Endothelial cell of umbilical vein (primary cell): ENCODE results near the gene COL16A1. TPM values are rescaled to one million over a fixed set of nuclear protein-coding genes. Genes with fewer than 3 reads are reported as not detected.

Experiments used
- BruUV-seq: library from RNA; stranded (reverse); fragments of 400-500 nt; replicated peaks from 2 replicates; lab custom pipeline; 2021; lab: Mats Ljungman, UMichigan
- CTCF ChIA-PET: fragments of 300-600, 350-600 bp; sonication (Branson Sonifier 250); formaldehyde crosslinking; loops from one replicate; lab custom pipeline; 2021; ENCODE audit warnings: antibody characterized with exemption, inconsistent platforms; lab: Charles Lee
- POLR2A ChIA-PET: fragments of 300-600, 350-600 bp; sonication (Branson Sonifier 250); formaldehyde crosslinking; loops from one replicate; lab custom pipeline; 2021; ENCODE audit warnings: antibody characterized with exemption, inconsistent platforms; lab: Charles Lee
- DNase-seq: peaks from one replicate; pipeline ENCODE4 v3.0.0-alpha.2; 2011; ENCODE audit warnings: low read depth, low spot score
- FAIRE-seq: peaks from 2 replicates; lab custom pipeline; 2011; peaks lifted over from hg19 to GRCh38; lab: Jason Lieb, UNC
- H2AFZ ChIP-seq: 2 replicates; pipeline ENCODE4 v1.6.0; 2012; ENCODE audit warnings: low read depth, low read length, control low read depth, inconsistent platforms
- H3K27ac ChIP-seq: 2 replicates; pipeline ENCODE4 v1.5.1; 2011; ENCODE audit warnings: low read depth, mild to moderate bottlenecking, control low read depth, low read length, moderate library complexity; ENCODE audit not compliant: insufficient read depth
- H3K27me3 ChIP-seq, 2 experiments: 2 replicates each; pipeline versions ENCODE4 v1.6.0 to v1.6.1; 2011; ENCODE audit warnings: low read length in 2 of 2, mixed read lengths in 1 of 2; ENCODE audit not compliant: control insufficient read depth in 2 of 2, insufficient read depth in 2 of 2
- H3K36me3 ChIP-seq, 2 experiments: 2 replicates in 1 of 2; 3 replicates in 1 of 2; pipeline ENCODE4 v1.5.1; 2011; ENCODE audit warnings: low read length in 2 of 2, mild to moderate bottlenecking in 1 of 2, moderate library complexity in 1 of 2; ENCODE audit not compliant: control insufficient read depth in 2 of 2, insufficient read depth in 2 of 2; ENCODE audit errors: extremely low read depth in 1 of 2
- H3K4me1 ChIP-seq: 3 replicates; pipeline ENCODE4 v1.5.1; 2011; ENCODE audit warnings: mild to moderate bottlenecking, low read length; ENCODE audit not compliant: control insufficient read depth, insufficient read depth; ENCODE audit errors: extremely low read depth
- H3K4me2 ChIP-seq: 2 replicates; pipeline ENCODE4 v1.6.1; 2011; ENCODE audit warnings: low read length, control low read depth, mixed read lengths; ENCODE audit not compliant: insufficient read depth
- H3K4me3 ChIP-seq, 3 experiments: fragments of 200-600 bp in 1 of 3; sonication (generic), shearing (Covaris generic) in 1 of 3; replicated peaks in 1 of 3; 2 replicates each; pipeline ENCODE4 v1.5.1; 2011 to 2016; ENCODE audit warnings: control low read depth in 3 of 3, low read length in 3 of 3, mild to moderate bottlenecking in 2 of 3, inconsistent platforms in 1 of 3, low read depth in 1 of 3, moderate library complexity in 1 of 3; ENCODE audit not compliant: insufficient read depth in 1 of 3
- H3K79me2 ChIP-seq: 2 replicates; pipeline ENCODE4 v1.6.0; 2012; ENCODE audit warnings: low read length, inconsistent platforms; ENCODE audit not compliant: control insufficient read depth, insufficient read depth
- H3K9ac ChIP-seq: replicated peaks from 2 replicates; pipeline ENCODE3; 2011; ENCODE audit warnings: low read length, control low read depth; ENCODE audit not compliant: insufficient read depth; ENCODE audit errors: extremely low read depth
- H3K9me1 ChIP-seq: replicated peaks from 3 replicates; pipeline ENCODE4 v1.6.0; 2011; ENCODE audit warnings: mild to moderate bottlenecking, low read length; ENCODE audit not compliant: control insufficient read depth, insufficient read depth; ENCODE audit errors: extremely low read depth
- H3K9me3 ChIP-seq: replicated peaks from 2 replicates; pipeline ENCODE4 v1.5.1; 2012; ENCODE audit warnings: low read length, inconsistent platforms; ENCODE audit not compliant: control insufficient read depth, insufficient read depth
- H4K20me1 ChIP-seq: replicated peaks from 2 replicates; pipeline ENCODE3; 2011; ENCODE audit warnings: mild to moderate bottlenecking, low read length; ENCODE audit not compliant: control insufficient read depth, insufficient read depth; ENCODE audit errors: extremely low read depth
- EZH2 ChIP-seq: IDR thresholded peaks from 2 replicates; pipeline ENCODE4 v1.6.1; 2012; ENCODE audit warnings: borderline replicate concordance, low read depth, mild to moderate bottlenecking, moderate library complexity, low read length, inconsistent platforms; ENCODE audit not compliant: severe bottlenecking
- FOS ChIP-seq: IDR thresholded peaks from 2 replicates; pipeline ENCODE4 v1.6.1; 2011; ENCODE audit warnings: mild to moderate bottlenecking, low read length, moderate library complexity, borderline replicate concordance; ENCODE audit not compliant: insufficient read depth
- GATA2 ChIP-seq: IDR thresholded peaks from 2 replicates; pipeline ENCODE4 v1.7.0; 2011; ENCODE audit warnings: low read depth, mild to moderate bottlenecking, moderate library complexity, mixed read lengths, low read length; ENCODE audit not compliant: insufficient read length, insufficient read depth
- JUN ChIP-seq: IDR thresholded peaks from 2 replicates; pipeline ENCODE4 v1.6.1; 2011; ENCODE audit warnings: borderline replicate concordance, low read depth; ENCODE audit not compliant: insufficient read length, insufficient read depth
- MYC ChIP-seq: IDR thresholded peaks from one replicate; pipeline ENCODE4 v1.6.1; 2011; ENCODE audit warnings: mild to moderate bottlenecking, low read depth, low read length
- POLR2A ChIP-seq: IDR thresholded peaks from 2 replicates; pipeline ENCODE4 v1.6.1; 2012; ENCODE audit warnings: low read depth, mild to moderate bottlenecking, control low read depth, low read length
- POLR2AphosphoS5 ChIP-seq: IDR thresholded peaks from 2 replicates; pipeline ENCODE4 v1.6.1; 2012; ENCODE audit warnings: low read depth, mild to moderate bottlenecking, control low read depth, low read length, moderate library complexity; ENCODE audit not compliant: insufficient read depth
- dilution Hi-C: fragments of 300-500 bp; cut with MboI; formaldehyde crosslinking; loops from one replicate; pipeline ENCODE4 v1.15.0; 2019; ENCODE audit warnings: low sequenced_read_pairs; ENCODE audit not compliant: extremely low pct_ligation_motif_present
- intact Hi-C: fragments of 100-400 bp; cut with micrococcal nuclease; formaldehyde crosslinking; loops from one replicate; pipeline ENCODE4 v1.10.0; 2022
- polyA plus RNA-seq, 4 experiments: library from polyadenylated mRNA; depleted of rRNA in 3 of 4; stranded (reverse) in 3 of 4; unstranded in 1 of 4; fragments of >200 nt; gene quantifications; 2 replicates each; pipeline versions ENCODE4 v1.2.1 to v1.2.3, GENCODE V29; 2011 to 2012; ENCODE audit warnings: missing spikeins in 1 of 4
- total RNA-seq: library from RNA; stranded (reverse); gene quantifications from 2 replicates; pipeline ENCODE4 v1.2.3, GENCODE V29; 2021
- TF ChIP-seq, protein P1 (sequence below): IDR thresholded peaks from 2 replicates; pipeline ENCODE4 v1.6.1; 2011; ENCODE audit not compliant: insufficient read depth, insufficient read length
- TF ChIP-seq, protein P2 (sequence below), 2 donors: IDR thresholded peaks; 1 replicate in 1 of 2; 2 replicates in 1 of 2; pipeline ENCODE4 v1.5.1; 2011; ENCODE audit warnings: low read length in 2 of 2, mild to moderate bottlenecking in 2 of 2, moderate library complexity in 2 of 2, control low read depth in 1 of 2, inconsistent platforms in 1 of 2, low read depth in 1 of 2; ENCODE audit not compliant: insufficient read depth in 1 of 2; ENCODE audit errors: extremely low read depth in 1 of 2

Gene COL16A1
- total and polyA plus RNA-seq, 2 donors (not counting 3 experiments of a cell fraction or from before 2014, with no cell fraction given) = 0.68 to 1.2 TPM

DNA sequence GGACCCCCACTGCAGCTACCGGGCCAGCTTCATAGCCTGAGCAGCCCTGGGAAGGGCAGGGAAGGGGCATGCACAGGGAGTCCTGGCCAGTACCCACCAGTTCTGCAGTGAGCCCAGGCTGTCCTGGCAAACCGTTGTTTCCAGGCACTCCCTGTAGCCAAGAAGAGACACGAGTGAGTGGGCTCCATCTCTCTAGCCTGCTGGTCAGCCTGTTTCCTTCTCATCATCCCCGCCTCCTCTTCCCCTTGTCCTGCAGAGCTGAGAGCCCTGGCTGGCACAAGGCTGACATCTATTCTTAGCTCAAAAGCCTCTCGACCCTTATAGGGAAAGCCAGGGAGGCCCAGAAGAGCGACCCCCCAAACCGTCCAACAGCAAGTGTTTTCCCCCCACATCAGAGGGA is 28.7 kb downstream of the COL16A1 start:
- ChIA-PET CTCF (interaction anchor here (0.6 to 1.6 kb wide), 4 partner anchors 8 to 30 kb away, joined by 3 to 7 read pairs (median 5); no protein-coding TSS in a partner anchor), POLR2A (no interaction called here)
- H3K4me2 ChIP-seq = no peak overlapping the region
- no peak for DNase-seq
- H3K9ac ChIP-seq = no peak overlapping the region
- no peaks in the 10 kb centered on the region for H4K20me1 ChIP-seq
- H3K27me3 ChIP-seq = no peaks in the 10 kb centered on the region
- no peak for TF ChIP-seq POLR2A
- TF ChIP-seq POLR2AphosphoS5 = no peak
- H3K4me3 ChIP-seq = no peak overlapping the region
- BruUV-seq = no TSS peak
- dilution Hi-C loops (no loop called here), intact Hi-C loops (no loop called here)
- H2AFZ ChIP-seq = no peak overlapping the region
- H3K9me1 ChIP-seq = no peaks in the 10 kb centered on the region
- peaks cover 8% of the 10 kb centered on the region for H3K4me1 ChIP-seq
- H3K9me3 ChIP-seq = no peaks in the 10 kb centered on the region
- H3K79me2 ChIP-seq = no peaks in the 10 kb centered on the region
- H3K27ac ChIP-seq = no peak overlapping the region
- no peaks in the 10 kb centered on the region for H3K36me3 ChIP-seq
- FAIRE-seq = no peak

DNA sequence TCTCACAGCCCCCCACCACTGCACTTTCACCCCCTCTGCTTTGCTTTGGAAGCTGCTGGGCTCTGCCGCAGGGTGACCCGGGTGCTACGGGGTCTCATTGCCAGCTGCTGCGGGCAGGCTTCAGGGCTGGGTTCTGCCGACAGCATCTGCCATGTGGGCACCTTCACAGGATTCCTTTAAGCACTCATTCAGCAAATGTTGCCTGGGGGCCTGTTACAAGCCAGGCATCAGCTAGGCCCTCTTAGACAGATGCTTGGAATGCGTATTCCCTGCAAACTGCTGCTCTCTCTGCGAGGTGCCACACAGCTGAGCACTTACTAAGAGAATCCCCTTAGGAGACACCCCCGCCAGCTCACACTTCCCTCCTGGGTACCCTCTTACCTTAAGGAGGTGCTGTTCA is 29.2 kb downstream of the COL16A1 start:
- no peaks in the 10 kb centered on the region for H3K9me1 ChIP-seq
- intact Hi-C loops (no loop called here), dilution Hi-C loops (no loop called here)
- no peak overlapping the region for H3K9ac ChIP-seq
- no peak overlapping the region for H2AFZ ChIP-seq
- TF ChIP-seq MYC (no peak), POLR2A (no peak), FOS (no peak), EZH2 (no peak), GATA2 (no peak), POLR2AphosphoS5 (no peak), JUN (no peak)
- TF ChIP-seq, protein P1, sequence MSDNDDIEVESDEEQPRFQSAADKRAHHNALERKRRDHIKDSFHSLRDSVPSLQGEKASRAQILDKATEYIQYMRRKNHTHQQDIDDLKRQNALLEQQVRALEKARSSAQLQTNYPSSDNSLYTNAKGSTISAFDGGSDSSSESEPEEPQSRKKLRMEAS = no peak
- TF ChIP-seq, protein P2, sequence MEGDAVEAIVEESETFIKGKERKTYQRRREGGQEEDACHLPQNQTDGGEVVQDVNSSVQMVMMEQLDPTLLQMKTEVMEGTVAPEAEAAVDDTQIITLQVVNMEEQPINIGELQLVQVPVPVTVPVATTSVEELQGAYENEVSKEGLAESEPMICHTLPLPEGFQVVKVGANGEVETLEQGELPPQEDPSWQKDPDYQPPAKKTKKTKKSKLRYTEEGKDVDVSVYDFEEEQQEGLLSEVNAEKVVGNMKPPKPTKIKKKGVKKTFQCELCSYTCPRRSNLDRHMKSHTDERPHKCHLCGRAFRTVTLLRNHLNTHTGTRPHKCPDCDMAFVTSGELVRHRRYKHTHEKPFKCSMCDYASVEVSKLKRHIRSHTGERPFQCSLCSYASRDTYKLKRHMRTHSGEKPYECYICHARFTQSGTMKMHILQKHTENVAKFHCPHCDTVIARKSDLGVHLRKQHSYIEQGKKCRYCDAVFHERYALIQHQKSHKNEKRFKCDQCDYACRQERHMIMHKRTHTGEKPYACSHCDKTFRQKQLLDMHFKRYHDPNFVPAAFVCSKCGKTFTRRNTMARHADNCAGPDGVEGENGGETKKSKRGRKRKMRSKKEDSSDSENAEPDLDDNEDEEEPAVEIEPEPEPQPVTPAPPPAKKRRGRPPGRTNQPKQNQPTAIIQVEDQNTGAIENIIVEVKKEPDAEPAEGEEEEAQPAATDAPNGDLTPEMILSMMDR (IDR thresholded peaks at IDR 0.05; ENCODE audit: extremely low read depth in 1 of 2, insufficient read depth in 1 of 2, low read depth in 1 of 2, low read length in 2 of 2) = no peak
- H3K79me2 ChIP-seq = no peaks in the 10 kb centered on the region
- no peaks in the 10 kb centered on the region for H3K36me3 ChIP-seq
- BruUV-seq = no TSS peak
- H3K4me2 ChIP-seq = no peak overlapping the region
- ChIA-PET POLR2A (no interaction called here), CTCF (interaction anchor here (1.4 to 1.6 kb wide), 3 partner anchors 9 to 30 kb away, joined by 3 to 7 read pairs (median 6); no protein-coding TSS in a partner anchor)
- FAIRE-seq = no peak
- H4K20me1 ChIP-seq = no peaks in the 10 kb centered on the region
- H3K27me3 ChIP-seq = no peaks in the 10 kb centered on the region
- no peak overlapping the region for H3K4me3 ChIP-seq
- H3K27ac ChIP-seq = no peak overlapping the region
- DNase-seq = no peak
- H3K4me1 ChIP-seq = peaks cover 11% of the 10 kb centered on the region
- H3K9me3 ChIP-seq = no peaks in the 10 kb centered on the region
